GM21423 (cell line): ENCODE data around the gene ERGIC2.
"Not testable (repeated sequence)": the region's sequence is repeated elsewhere in the genome, so short reads cannot be mapped to it uniquely, and the experiment has no call there.

Experiments used
- ATAC-seq: cut with Tn5 transposase; IDR thresholded peaks from one replicate; pipeline ENCODE4 v1.9.1; 2021; ENCODE audit warnings: mild to moderate bottlenecking, moderate library complexity; ENCODE audit not compliant: unreplicated experiment

The ERGIC2 gene

DNA sequence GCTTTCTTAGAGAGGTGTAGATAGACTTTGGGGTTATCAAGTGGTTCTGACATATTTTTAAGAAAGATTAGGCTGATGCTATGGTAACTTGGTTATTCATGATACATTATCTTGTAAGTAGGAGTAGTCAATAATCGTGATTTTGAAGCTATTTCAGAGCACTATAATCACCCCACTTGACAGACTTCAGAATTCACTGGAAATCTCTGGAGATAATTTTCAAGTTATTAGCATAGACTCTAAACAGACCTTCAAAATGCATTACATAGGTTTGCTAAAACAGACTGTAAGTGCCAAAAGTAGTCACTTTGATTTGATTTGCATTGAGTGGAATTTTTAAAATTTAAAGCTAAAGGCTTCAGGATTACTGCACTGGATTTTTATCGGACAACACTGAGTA lies 74.3 kb downstream of the ERGIC2 start:
- no peak for ATAC-seq

- no peak for ATAC-seq
Observed at GRCh38 chr12:29306266-29306665, 74.7 kb downstream of the ERGIC2 start.

GRCh38 chr12:29304388-29304787 lies 76.6 kb downstream of the ERGIC2 start:
- no peak for ATAC-seq

DNA sequence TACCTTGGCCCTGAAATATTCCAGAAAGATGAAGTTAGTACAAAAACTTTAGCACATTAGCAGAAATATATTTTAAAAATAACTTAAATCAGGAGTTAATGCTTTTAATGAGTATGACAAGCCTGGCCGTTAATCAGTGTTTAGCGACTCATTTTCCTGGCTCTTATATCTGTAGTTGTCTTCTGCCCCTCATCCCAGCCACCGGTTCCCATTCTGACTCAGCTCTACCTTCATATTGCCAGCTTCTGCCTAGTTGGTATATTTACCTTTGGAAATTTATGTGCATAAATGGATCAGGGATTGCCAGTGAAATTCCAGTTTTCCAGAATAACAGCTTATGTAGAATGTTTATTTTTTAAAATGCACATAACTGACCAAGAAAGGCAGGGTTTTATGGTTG lies 79.9 kb downstream of the ERGIC2 start:
- ATAC-seq: no peak

DNA sequence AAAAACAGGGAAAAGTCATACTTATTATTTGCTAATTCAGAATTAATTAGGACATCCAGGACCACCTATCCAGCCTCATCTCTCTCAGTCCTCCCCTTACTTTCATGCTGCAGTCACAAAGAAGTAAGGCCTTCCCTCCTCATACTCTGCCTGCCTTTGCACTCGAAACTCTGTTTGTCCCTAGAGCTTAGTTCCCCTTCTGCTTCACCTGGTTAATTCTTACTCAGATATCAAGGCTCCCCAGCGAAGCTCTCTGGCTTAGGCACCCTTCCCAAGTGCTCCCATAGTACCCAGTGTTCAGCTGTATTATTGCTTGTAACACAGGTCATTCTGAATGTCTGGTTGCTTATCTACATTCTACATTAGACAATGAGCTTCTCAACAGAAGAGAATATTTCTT lies 81.3 kb downstream of the ERGIC2 start:
- no peak for ATAC-seq

DNA sequence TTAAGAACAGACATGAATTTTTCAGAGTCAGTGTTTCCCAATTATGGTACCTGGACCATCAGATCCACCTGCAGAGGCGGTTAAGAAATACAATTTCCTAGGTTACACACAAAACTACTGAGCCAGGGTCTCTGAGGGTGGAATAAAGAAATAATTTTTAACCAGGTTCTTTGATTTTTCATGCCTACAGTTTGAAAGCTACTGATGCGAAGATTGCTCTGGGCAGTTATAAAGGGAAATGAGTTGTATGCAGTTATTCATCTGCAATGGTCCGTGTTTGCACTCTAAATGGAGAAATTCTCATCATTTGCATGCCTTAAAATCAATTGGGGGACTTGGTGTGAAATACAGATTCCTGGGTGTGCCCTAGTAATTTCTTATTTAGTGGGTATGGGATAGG lies 89.7 kb downstream of the ERGIC2 start:
- no peak for ATAC-seq

DNA sequence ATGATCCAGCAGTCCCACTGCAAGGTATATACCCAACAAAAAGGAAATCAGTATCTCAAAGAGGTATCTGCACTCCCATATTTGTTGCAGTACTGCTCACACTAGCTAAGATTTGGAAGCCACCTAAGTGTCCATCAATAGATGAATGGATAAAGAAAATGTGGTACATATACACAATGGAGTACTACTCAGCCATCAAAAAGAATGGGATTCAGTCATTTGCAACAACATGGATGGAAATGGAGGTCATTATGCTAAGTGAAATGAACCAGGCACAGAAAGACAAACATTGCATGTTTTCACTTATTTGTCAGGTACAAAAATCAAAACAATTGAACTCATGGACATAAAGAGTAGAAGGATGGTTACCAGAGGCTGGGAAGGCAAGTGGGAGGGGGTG lies 90.5 kb downstream of the ERGIC2 start:
- not testable (repeated sequence) for ATAC-seq

DNA sequence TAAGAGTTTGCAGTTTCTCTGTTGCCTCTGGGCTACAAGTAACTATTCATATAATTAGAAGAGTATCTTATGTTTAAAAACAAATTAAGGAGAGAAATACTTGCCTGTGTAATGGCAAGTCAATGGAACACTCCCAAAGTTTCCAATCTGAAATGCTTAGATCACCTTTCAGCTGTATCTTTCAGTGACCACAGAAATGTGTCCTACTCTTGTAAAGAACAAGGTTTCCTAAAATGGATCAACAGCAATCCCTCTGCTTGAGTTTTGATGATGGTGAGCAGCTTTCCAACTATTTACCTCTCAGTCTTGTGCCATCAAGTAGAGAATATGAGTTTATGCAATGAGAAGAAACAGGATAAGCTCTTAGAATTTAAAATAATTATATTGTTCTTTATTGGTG lies 92.9 kb downstream of the ERGIC2 start:
- ATAC-seq: no peak

GRCh38 chr12:29287622-29288021 lies 93.3 kb downstream of the ERGIC2 start:
- no peak for ATAC-seq
